ENCODE data around the gene MAU2.

The MAU2 gene

DNA sequence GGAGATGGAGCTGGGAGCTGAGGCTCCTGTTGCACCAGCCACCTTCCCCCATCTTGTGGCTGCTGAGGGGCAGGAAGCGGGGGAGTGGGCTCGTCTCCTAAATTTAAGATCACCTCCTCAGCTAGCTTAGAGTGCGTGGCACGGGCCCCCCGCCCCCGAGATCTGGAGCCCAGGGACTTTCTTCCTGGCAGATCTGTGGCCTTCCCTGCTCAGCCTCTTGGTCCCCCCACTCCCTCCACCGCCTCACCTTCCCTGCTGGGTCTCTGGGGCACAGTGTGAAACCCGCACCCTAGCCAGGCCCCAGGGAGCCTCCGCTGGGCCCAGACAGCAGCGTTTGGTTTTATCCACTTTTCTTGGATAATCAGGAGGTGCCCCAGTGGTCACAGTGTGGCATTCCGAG, 35.9 kb downstream of the MAU2 start:
- no peak for TF ChIP-seq CTCF (IDR thresholded peaks at IDR 0.05; ENCODE audit: low read depth, low read length)
- in situ Hi-C loops (cut with HindIII; ENCODE audit: low sequenced_read_pairs) = no loop called here
- no peak for DNase-seq (ENCODE audit: low read depth, low spot score)
- no peak overlapping the region for H3K4me3 ChIP-seq (ENCODE audit: low read depth, low read length)

GRCh38 chr19:19356901-19357566, 36.4 kb downstream of the MAU2 start:
- no peak for DNase-seq (ENCODE audit: low read depth, low spot score)
- in situ Hi-C loops (cut with HindIII; ENCODE audit: low sequenced_read_pairs) = no loop called here
- H3K4me3 ChIP-seq (ENCODE audit: low read depth, low read length) = no peak overlapping the region
- TF ChIP-seq CTCF (IDR thresholded peaks at IDR 0.05; ENCODE audit: low read depth, low read length) = no peak

DNA sequence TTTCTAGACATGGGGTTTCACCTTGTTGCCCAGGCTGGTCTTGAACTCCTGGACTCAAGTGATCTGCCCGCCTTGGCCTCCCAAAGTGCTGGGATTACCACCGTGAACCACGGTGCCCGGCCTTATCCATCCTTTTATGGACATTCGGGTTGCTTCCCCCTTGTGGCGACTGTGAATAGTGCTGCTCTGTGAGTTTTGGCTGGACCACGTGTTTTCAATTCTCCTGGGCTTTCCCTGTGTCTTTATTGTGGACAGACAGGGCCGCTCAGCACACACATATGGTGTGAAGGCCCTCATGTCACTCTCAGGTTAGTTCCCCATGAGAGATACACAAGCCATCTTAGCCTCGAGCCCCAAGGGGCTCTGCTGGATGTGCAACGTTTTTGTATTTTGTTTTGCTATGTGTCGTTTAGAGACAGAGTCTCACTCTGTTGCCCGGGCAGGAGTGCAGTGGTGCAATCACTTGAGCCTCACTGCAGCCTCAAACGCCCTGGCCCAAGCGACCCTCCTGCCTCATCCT, 40.5 kb downstream of the MAU2 start:
- in situ Hi-C loops (cut with HindIII; ENCODE audit: low sequenced_read_pairs) = no loop called here
- H3K4me3 ChIP-seq (ENCODE audit: low read depth, low read length) = no peak overlapping the region
- peak; percentile 81 for DNase-seq (ENCODE audit: low read depth, low spot score)
- peak; percentile 89 for TF ChIP-seq CTCF (IDR thresholded peaks at IDR 0.05; ENCODE audit: low read depth, low read length)

DNA sequence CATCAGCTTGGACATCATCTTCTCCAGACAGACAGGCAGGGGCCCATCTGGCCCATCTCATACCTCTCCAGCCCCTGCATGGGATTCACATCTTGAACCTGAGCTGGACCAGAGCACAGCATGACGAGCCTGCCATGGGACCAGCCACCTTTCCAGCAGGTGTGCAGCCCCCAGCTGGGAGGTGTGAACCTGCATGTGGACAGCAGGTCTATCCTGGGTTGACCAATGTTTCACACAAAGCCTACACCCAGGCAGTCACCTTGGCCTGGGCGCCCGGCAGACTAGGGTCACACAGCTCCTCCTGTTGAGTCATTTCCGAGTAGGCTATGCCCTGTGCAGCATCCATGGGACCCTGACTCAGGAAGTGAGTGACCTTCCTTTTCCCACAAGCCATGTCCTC, 41.4 kb downstream of the MAU2 start:
- H3K4me3 ChIP-seq (ENCODE audit: low read depth, low read length) = no peak overlapping the region
- no peak for TF ChIP-seq CTCF (IDR thresholded peaks at IDR 0.05; ENCODE audit: low read depth, low read length)
- in situ Hi-C loops (cut with HindIII; ENCODE audit: low sequenced_read_pairs) = no loop called here
- no peak for DNase-seq (ENCODE audit: low read depth, low spot score)

GRCh38 chr19:19366434-19367396, 46.1 kb downstream of the MAU2 start:
- in situ Hi-C loops (cut with HindIII; ENCODE audit: low sequenced_read_pairs) = no loop called here
- TF ChIP-seq CTCF (IDR thresholded peaks at IDR 0.05; ENCODE audit: low read depth, low read length) = peak; percentile 97
- DNase-seq (ENCODE audit: low read depth, low spot score) = peak; percentile 60
- H3K4me3 ChIP-seq (ENCODE audit: low read depth, low read length) = no peak overlapping the region

DNA sequence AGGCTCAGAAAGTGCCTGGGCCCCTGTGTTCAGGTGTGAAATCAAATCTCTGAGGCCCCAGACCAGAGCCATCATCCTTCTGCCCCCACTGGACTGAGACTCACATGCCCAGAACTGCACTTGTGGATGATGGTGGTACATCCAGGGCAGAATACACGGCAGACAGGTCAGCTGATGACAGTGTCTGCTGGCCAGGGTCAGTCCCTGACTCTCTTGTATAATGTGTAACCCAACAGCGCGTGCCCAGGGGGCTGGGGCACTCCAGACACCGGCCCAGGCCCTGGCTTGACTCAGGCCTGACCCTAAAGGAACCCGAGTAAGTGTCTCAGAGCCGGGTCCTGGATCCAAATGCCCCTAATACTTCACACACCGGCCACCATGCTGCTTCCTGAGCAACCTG, 47.5 kb downstream of the MAU2 start:
- TF ChIP-seq CTCF (IDR thresholded peaks at IDR 0.05; ENCODE audit: low read depth, low read length) = no peak
- no peak for DNase-seq (ENCODE audit: low read depth, low spot score)
- no peak overlapping the region for H3K4me3 ChIP-seq (ENCODE audit: low read depth, low read length)
- in situ Hi-C loops (cut with HindIII; ENCODE audit: low sequenced_read_pairs) = no loop called here
